ENCODE data around the gene LCN2.

Gene LCN2

DNA sequence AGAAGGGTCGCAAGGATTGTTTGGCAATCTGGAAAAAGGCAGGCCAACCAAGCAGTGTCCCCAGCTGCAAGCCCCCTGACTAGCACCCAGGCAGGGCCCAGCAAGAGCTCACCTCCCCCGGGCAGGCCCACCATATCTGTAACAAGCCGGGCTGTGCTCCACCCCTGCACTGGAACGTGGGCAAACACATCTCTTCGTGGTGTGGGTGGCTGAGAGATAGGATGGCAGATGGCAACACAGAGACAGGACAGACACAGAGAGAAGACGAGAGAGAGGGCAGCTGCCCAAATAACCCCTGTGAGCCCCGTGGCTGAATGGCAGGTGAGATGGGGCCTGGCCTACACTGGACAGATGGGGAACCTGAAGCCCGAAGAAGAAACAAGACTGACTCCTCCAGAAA lies 20.2 kb downstream of the LCN2 start:
- H3K36me3 ChIP-seq (ENCODE audit: low read length) = no peaks in the 10 kb centered on the region
- no peaks in the 10 kb centered on the region for H4K20me1 ChIP-seq (ENCODE audit: low read depth, low read length)
- no peaks in the 10 kb centered on the region for H3F3A ChIP-seq (ENCODE audit: insufficient read depth)
- no peak overlapping the region for H3K9ac ChIP-seq (ENCODE audit: low read length)
- H3K9me3 ChIP-seq (ENCODE audit: insufficient read depth, low read length) = no peaks in the 10 kb centered on the region
- no peaks in the 10 kb centered on the region for H3K9me2 ChIP-seq (replicated peaks; ENCODE audit: insufficient read depth, low read length)
- H3K4me3 ChIP-seq (ENCODE audit: insufficient read depth, low read length, poor library complexity, severe bottlenecking) = no peak overlapping the region
- no peak for TF ChIP-seq CTCF (IDR thresholded peaks at IDR 0.05; ENCODE audit: insufficient read depth, low read length, poor library complexity, severe bottlenecking)
- no peak for TF ChIP-seq EZH2phosphoT487 (conservative IDR thresholded peaks at IDR 0.05; ENCODE audit: low read length)
- H3K79me2 ChIP-seq (ENCODE audit: insufficient read depth, low read length) = no peaks in the 10 kb centered on the region
- H3K27me3 ChIP-seq (ENCODE audit: low read length) = no peaks in the 10 kb centered on the region
- H3K4me2 ChIP-seq (ENCODE audit: low read depth, low read length, poor library complexity, severe bottlenecking) = no peak overlapping the region
- no peak overlapping the region for H3K27ac ChIP-seq (ENCODE audit: low read depth, low read length)
- no peak overlapping the region for H2AFZ ChIP-seq (ENCODE audit: low read depth, low read length, severe bottlenecking)

DNA sequence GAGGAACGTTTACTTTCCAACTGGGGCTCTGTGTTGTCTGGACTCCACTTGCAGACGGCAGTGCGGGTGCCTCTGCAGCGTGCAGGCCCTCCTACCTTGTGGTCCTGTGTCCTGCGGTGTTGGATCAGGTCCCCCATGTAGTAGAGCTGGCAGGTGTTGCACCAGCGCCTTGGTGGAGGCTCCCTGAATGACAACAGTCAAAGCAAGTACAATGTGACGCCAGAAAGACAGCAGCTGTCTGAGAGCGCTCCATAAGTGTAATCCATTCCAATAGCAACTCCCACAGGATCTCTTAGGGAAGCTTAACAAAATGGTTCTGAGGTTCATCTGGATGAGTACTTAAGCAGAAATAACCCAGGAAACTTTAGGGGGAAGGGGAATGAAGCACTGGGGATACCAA lies 20.7 kb downstream of the LCN2 start:
- no peak overlapping the region for H2AFZ ChIP-seq (ENCODE audit: low read depth, low read length, severe bottlenecking)
- no peak overlapping the region for H3K4me2 ChIP-seq (ENCODE audit: low read depth, low read length, poor library complexity, severe bottlenecking)
- H3F3A ChIP-seq (ENCODE audit: insufficient read depth) = no peaks in the 10 kb centered on the region
- no peaks in the 10 kb centered on the region for H3K79me2 ChIP-seq (ENCODE audit: insufficient read depth, low read length)
- no peaks in the 10 kb centered on the region for H3K27me3 ChIP-seq (ENCODE audit: low read length)
- H4K20me1 ChIP-seq (ENCODE audit: low read depth, low read length) = no peaks in the 10 kb centered on the region
- H3K9me2 ChIP-seq (replicated peaks; ENCODE audit: insufficient read depth, low read length) = no peaks in the 10 kb centered on the region
- no peaks in the 10 kb centered on the region for H3K36me3 ChIP-seq (ENCODE audit: low read length)
- no peak overlapping the region for H3K27ac ChIP-seq (ENCODE audit: low read depth, low read length)
- H3K9me3 ChIP-seq (ENCODE audit: insufficient read depth, low read length) = no peaks in the 10 kb centered on the region
- no peak overlapping the region for H3K4me3 ChIP-seq (ENCODE audit: insufficient read depth, low read length, poor library complexity, severe bottlenecking)
- no peak overlapping the region for H3K9ac ChIP-seq (ENCODE audit: low read length)
- TF ChIP-seq CTCF (IDR thresholded peaks at IDR 0.05; ENCODE audit: insufficient read depth, low read length, poor library complexity, severe bottlenecking) (no peak), EZH2phosphoT487 (conservative IDR thresholded peaks at IDR 0.05; ENCODE audit: low read length) (no peak)

- Histone ChIP-seq H3K9ac (ENCODE audit: low read length) (no peak overlapping the region), H3K9me3 (ENCODE audit: insufficient read depth, low read length) (peaks cover 3% of the 10 kb centered on the region; the same call in 1 of the 2 replicates), H3K36me3 (ENCODE audit: low read length) (peaks cover 3% of the 10 kb centered on the region; the same call in 1 of the 2 replicates), H3K9me2 (replicated peaks; ENCODE audit: insufficient read depth, low read length) (no peaks in the 10 kb centered on the region), H3K27me3 (ENCODE audit: low read length) (no peaks in the 10 kb centered on the region), H3K27ac (ENCODE audit: low read depth, low read length) (no peak overlapping the region), H3K4me2 (ENCODE audit: low read depth, low read length, poor library complexity, severe bottlenecking) (no peak overlapping the region), H4K20me1 (ENCODE audit: low read depth, low read length) (no peaks in the 10 kb centered on the region), H3F3A (ENCODE audit: insufficient read depth) (0 out of 2 replicates have a peak, but pooled peaks cover 2% of the 10 kb centered on the region), H3K79me2 (ENCODE audit: insufficient read depth, low read length) (no peaks in the 10 kb centered on the region), H2AFZ (ENCODE audit: low read depth, low read length, severe bottlenecking) (no peak overlapping the region), H3K4me3 (ENCODE audit: insufficient read depth, low read length, poor library complexity, severe bottlenecking) (no peak overlapping the region)
- TF ChIP-seq EZH2phosphoT487 (conservative IDR thresholded peaks at IDR 0.05; ENCODE audit: low read length) = no peak
- TF ChIP-seq CTCF (IDR thresholded peaks at IDR 0.05; ENCODE audit: insufficient read depth, low read length, poor library complexity, severe bottlenecking) = no peak
Measured at GRCh38 chr9:128174062-128174461, 24.8 kb downstream of the LCN2 start.
